ENCODE data around the gene APOBEC4. TPM values are rescaled to one million over a fixed set of nuclear protein-coding genes. Genes with fewer than 3 reads are reported as not detected.

The APOBEC4 gene
- polyA plus RNA-seq, 1 donor from 2014 or later: not detected

DNA sequence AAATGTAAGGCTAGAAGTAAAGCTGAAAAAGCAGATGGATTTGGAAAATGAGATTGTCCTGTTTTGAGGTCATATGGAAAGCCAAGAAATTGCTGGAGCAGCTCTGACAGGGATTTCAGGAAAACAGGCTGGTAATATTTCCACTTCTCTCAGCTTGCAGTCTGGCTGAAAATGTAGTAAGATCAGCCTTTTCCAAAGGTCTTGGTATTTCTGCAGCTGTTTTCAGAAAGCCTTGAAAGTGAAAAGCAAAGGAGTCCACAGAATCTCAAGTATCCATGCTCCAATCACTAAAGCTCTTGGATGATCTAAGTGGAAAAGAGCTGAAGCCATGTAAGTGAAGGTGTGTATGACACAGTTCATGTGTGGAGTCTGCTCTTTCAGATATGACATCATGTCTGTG, 41.6 kb upstream of the APOBEC4 start:
- Histone ChIP-seq H3K4me2 (ENCODE audit: low read length) (no peak overlapping the region), H3K9me2 (ENCODE audit: insufficient read depth, low read length) (no peaks in the 10 kb centered on the region), H3K36me3 (ENCODE audit: insufficient read depth, low read length) (no peaks in the 10 kb centered on the region), H3F3A (ENCODE audit: insufficient read depth, low read length, poor library complexity, severe bottlenecking) (no peaks in the 10 kb centered on the region), H3K79me2 (replicated peaks; ENCODE audit: insufficient read depth, low read length) (no peaks in the 10 kb centered on the region), H3K9me3 (ENCODE audit: low read length) (no peaks in the 10 kb centered on the region), H3K27me3 (ENCODE audit: insufficient read depth, low read depth, low read length) (no peaks in the 10 kb centered on the region), H2AFZ (ENCODE audit: low read depth, low read length) (no peak overlapping the region), H3K4me3 (ENCODE audit: low read length) (no peak overlapping the region), H4K20me1 (ENCODE audit: insufficient read depth) (no peaks in the 10 kb centered on the region), H3K9ac (ENCODE audit: low read length) (no peak overlapping the region), H3K27ac (ENCODE audit: low read length) (no peak overlapping the region)
- TF ChIP-seq SMC3 (conservative IDR thresholded peaks at IDR 0.05; ENCODE audit: poor library complexity) (no peak), MXI1 (conservative IDR thresholded peaks at IDR 0.05; ENCODE audit: poor library complexity, severe bottlenecking) (no peak), EP300 (conservative IDR thresholded peaks at IDR 0.05; ENCODE audit: poor library complexity, severe bottlenecking) (no peak), POLR2AphosphoS5 (IDR thresholded peaks at IDR 0.05) (no peak), TAF1 (IDR thresholded peaks at IDR 0.05; ENCODE audit: low read depth) (no peak), EZH2 (IDR thresholded peaks at IDR 0.05; ENCODE audit: borderline replicate concordance, insufficient read depth, low read length, poor library complexity, severe bottlenecking) (no peak), RAD21 (conservative IDR thresholded peaks at IDR 0.05) (no peak)
- TF ChIP-seq, protein P1, sequence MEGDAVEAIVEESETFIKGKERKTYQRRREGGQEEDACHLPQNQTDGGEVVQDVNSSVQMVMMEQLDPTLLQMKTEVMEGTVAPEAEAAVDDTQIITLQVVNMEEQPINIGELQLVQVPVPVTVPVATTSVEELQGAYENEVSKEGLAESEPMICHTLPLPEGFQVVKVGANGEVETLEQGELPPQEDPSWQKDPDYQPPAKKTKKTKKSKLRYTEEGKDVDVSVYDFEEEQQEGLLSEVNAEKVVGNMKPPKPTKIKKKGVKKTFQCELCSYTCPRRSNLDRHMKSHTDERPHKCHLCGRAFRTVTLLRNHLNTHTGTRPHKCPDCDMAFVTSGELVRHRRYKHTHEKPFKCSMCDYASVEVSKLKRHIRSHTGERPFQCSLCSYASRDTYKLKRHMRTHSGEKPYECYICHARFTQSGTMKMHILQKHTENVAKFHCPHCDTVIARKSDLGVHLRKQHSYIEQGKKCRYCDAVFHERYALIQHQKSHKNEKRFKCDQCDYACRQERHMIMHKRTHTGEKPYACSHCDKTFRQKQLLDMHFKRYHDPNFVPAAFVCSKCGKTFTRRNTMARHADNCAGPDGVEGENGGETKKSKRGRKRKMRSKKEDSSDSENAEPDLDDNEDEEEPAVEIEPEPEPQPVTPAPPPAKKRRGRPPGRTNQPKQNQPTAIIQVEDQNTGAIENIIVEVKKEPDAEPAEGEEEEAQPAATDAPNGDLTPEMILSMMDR (IDR thresholded peaks at IDR 0.05; ENCODE audit: poor library complexity, severe bottlenecking): no peak
- TF ChIP-seq, protein P2, sequence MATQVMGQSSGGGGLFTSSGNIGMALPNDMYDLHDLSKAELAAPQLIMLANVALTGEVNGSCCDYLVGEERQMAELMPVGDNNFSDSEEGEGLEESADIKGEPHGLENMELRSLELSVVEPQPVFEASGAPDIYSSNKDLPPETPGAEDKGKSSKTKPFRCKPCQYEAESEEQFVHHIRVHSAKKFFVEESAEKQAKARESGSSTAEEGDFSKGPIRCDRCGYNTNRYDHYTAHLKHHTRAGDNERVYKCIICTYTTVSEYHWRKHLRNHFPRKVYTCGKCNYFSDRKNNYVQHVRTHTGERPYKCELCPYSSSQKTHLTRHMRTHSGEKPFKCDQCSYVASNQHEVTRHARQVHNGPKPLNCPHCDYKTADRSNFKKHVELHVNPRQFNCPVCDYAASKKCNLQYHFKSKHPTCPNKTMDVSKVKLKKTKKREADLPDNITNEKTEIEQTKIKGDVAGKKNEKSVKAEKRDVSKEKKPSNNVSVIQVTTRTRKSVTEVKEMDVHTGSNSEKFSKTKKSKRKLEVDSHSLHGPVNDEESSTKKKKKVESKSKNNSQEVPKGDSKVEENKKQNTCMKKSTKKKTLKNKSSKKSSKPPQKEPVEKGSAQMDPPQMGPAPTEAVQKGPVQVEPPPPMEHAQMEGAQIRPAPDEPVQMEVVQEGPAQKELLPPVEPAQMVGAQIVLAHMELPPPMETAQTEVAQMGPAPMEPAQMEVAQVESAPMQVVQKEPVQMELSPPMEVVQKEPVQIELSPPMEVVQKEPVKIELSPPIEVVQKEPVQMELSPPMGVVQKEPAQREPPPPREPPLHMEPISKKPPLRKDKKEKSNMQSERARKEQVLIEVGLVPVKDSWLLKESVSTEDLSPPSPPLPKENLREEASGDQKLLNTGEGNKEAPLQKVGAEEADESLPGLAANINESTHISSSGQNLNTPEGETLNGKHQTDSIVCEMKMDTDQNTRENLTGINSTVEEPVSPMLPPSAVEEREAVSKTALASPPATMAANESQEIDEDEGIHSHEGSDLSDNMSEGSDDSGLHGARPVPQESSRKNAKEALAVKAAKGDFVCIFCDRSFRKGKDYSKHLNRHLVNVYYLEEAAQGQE (IDR thresholded peaks at IDR 0.05; ENCODE audit: borderline replicate concordance): no peak

DNA sequence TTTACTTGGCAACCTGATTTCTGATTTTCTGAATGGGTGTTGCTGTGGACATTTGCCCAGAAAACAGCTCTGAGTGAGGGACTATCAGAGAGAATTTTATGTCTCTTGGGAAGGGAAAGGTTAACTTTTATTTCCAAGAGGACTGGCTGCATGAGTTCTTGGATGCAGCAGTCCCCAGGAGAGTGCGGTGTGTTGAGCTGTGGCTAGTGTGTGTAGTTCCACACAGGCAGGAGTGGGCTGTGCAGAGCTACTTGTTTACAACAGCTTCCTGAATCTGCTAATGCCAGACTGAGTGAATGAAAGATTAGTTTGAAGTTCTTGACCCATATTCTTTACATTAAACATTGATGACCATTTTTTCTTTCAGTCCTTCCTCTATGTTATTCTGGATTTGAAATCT, 41.0 kb upstream of the APOBEC4 start:
- Histone ChIP-seq H3K27ac (ENCODE audit: low read length) (no peak overlapping the region), H3F3A (ENCODE audit: insufficient read depth, low read length, poor library complexity, severe bottlenecking) (no peaks in the 10 kb centered on the region), H2AFZ (ENCODE audit: low read depth, low read length) (no peak overlapping the region), H3K9me2 (ENCODE audit: insufficient read depth, low read length) (no peaks in the 10 kb centered on the region), H3K4me2 (ENCODE audit: low read length) (no peak overlapping the region), H3K36me3 (ENCODE audit: insufficient read depth, low read length) (no peaks in the 10 kb centered on the region), H3K9ac (ENCODE audit: low read length) (no peak overlapping the region), H3K9me3 (ENCODE audit: low read length) (no peaks in the 10 kb centered on the region), H3K27me3 (ENCODE audit: insufficient read depth, low read depth, low read length) (no peaks in the 10 kb centered on the region), H3K4me3 (ENCODE audit: low read length) (no peak overlapping the region), H4K20me1 (ENCODE audit: insufficient read depth) (no peaks in the 10 kb centered on the region), H3K79me2 (replicated peaks; ENCODE audit: insufficient read depth, low read length) (no peaks in the 10 kb centered on the region)
- TF ChIP-seq POLR2AphosphoS5 (IDR thresholded peaks at IDR 0.05) (no peak), TAF1 (IDR thresholded peaks at IDR 0.05; ENCODE audit: low read depth) (no peak)

GRCh38 chr1:183693521-183693920, 40.4 kb upstream of the APOBEC4 start:
- Histone ChIP-seq H3K9me2 (ENCODE audit: insufficient read depth, low read length) (no peaks in the 10 kb centered on the region), H3K9ac (ENCODE audit: low read length) (no peak overlapping the region)

More at GRCh38 chr1:183693521-183693920, 40.4 kb upstream of the APOBEC4 start:
- no peaks in the 10 kb centered on the region for H4K20me1 ChIP-seq (ENCODE audit: insufficient read depth)
- H3K36me3 ChIP-seq (ENCODE audit: insufficient read depth, low read length): no peaks in the 10 kb centered on the region
- no peak overlapping the region for H2AFZ ChIP-seq (ENCODE audit: low read depth, low read length)
- H3K79me2 ChIP-seq (replicated peaks; ENCODE audit: insufficient read depth, low read length): no peaks in the 10 kb centered on the region
- no peaks in the 10 kb centered on the region for H3F3A ChIP-seq (ENCODE audit: insufficient read depth, low read length, poor library complexity, severe bottlenecking)
- no peak overlapping the region for H3K4me3 ChIP-seq (ENCODE audit: low read length)
- no peak overlapping the region for H3K4me2 ChIP-seq (ENCODE audit: low read length)
- H3K27me3 ChIP-seq (ENCODE audit: insufficient read depth, low read depth, low read length): no peaks in the 10 kb centered on the region
- no peaks in the 10 kb centered on the region for H3K9me3 ChIP-seq (ENCODE audit: low read length)
- no peak overlapping the region for H3K27ac ChIP-seq (ENCODE audit: low read length)
- no peak for TF ChIP-seq EP300 (conservative IDR thresholded peaks at IDR 0.05; ENCODE audit: poor library complexity, severe bottlenecking)
- TF ChIP-seq TAF1 (IDR thresholded peaks at IDR 0.05; ENCODE audit: low read depth): no peak
- no peak for TF ChIP-seq RAD21 (conservative IDR thresholded peaks at IDR 0.05)
- TF ChIP-seq MXI1 (conservative IDR thresholded peaks at IDR 0.05; ENCODE audit: poor library complexity, severe bottlenecking): no peak
- TF ChIP-seq SMC3 (conservative IDR thresholded peaks at IDR 0.05; ENCODE audit: poor library complexity): no peak
- no peak for TF ChIP-seq EZH2 (IDR thresholded peaks at IDR 0.05; ENCODE audit: borderline replicate concordance, insufficient read depth, low read length, poor library complexity, severe bottlenecking)
- TF ChIP-seq, protein P1 (IDR thresholded peaks at IDR 0.05; ENCODE audit: poor library complexity, severe bottlenecking): no peak
- TF ChIP-seq POLR2AphosphoS5 (IDR thresholded peaks at IDR 0.05): no peak
- TF ChIP-seq, protein P2 (IDR thresholded peaks at IDR 0.05; ENCODE audit: borderline replicate concordance): no peak

Data from neural cell (in vitro differentiated cells).